HG03571 (cell line): Measurements from ENCODE around the gene ITGB4.

Source experiments
- ATAC-seq: cut with Tn5 transposase; IDR thresholded peaks from one replicate; pipeline ENCODE4 v1.9.1; 2021; ENCODE audit not compliant: unreplicated experiment

Gene ITGB4

GRCh38 chr17:75731086-75731715 is 9.9 kb downstream of the ITGB4 start:
- ATAC-seq, result no peak

DNA sequence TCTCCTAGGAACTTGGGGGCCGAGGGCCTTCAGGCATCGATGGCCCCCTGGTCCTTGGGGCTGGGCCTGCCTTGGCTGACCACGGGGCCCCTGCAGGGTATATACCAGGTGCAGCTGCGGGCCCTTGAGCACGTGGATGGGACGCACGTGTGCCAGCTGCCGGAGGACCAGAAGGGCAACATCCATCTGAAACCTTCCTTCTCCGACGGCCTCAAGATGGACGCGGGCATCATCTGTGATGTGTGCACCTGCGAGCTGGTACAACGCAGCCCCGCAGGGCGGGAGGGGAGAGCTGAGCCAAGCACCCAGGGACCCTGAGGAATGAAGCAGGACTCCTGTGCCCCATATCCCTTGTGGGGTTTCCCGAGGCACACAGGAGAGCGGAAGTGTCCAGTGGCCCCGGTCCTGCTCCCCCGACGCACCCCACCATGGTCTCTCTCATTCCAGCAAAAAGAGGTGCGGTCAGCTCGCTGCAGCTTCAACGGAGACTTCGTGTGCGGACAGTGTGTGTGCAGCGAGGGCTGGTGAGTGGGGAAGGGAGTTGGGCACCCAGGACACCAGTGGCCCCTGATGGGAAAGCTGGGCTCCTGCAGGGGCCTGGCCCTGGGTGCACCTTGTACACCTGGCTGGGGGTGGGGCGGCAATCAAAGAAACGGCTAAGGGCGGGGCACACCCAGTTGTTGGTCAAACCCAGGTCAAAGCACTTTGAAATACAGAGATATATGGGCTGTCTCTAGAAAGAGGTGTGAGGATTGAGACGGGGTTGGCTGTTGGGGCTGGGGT is 10.6 kb downstream of the ITGB4 start:
- ATAC-seq, result no peak

DNA sequence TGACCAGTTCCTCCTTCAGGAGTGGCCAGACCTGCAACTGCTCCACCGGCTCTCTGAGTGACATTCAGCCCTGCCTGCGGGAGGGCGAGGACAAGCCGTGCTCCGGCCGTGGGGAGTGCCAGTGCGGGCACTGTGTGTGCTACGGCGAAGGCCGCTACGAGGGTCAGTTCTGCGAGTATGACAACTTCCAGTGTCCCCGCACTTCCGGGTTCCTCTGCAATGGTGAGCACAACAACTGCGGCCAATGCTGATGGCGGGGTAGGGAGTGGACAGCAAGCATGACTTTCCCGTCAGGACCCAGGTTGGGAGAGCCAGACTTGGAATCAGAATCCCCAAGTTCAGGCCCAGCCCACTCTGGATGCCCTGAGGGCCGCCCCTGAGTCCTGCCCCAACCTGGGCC is 12.2 kb downstream of the ITGB4 start:
- ATAC-seq, result no peak

DNA sequence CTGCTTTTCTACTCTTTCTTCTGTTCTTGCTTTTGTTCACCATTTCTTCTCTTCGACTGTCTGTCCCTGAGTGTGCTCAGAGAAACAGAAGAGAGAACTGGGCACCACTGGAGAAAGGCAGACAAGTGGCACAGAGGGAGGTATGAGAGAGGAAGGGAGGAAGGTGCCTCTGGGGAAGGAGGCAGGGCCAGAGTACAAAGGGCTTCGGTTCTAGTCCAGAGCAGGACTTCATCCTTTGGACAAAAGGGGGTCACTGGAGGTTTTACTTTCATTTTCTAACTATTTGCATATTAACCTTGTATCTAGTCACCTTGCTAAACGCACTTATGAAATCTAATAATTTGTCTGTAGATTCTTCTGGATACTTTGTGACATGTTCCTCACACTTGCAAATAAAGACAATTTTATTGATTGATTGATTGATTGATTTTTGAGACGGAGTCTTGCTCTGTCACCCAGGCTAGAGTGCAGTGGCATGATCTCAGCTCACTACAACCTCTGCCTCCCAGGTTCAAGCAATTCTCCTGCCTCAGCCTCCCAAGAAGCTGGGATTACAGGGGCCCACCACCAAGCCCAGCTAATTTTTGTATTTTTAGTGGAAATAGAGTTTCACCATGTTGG is 13.5 kb downstream of the ITGB4 start:
- no peak for ATAC-seq

GRCh38 chr17:75736173-75736835 is 15.0 kb downstream of the ITGB4 start:
- ATAC-seq, result no peak

DNA sequence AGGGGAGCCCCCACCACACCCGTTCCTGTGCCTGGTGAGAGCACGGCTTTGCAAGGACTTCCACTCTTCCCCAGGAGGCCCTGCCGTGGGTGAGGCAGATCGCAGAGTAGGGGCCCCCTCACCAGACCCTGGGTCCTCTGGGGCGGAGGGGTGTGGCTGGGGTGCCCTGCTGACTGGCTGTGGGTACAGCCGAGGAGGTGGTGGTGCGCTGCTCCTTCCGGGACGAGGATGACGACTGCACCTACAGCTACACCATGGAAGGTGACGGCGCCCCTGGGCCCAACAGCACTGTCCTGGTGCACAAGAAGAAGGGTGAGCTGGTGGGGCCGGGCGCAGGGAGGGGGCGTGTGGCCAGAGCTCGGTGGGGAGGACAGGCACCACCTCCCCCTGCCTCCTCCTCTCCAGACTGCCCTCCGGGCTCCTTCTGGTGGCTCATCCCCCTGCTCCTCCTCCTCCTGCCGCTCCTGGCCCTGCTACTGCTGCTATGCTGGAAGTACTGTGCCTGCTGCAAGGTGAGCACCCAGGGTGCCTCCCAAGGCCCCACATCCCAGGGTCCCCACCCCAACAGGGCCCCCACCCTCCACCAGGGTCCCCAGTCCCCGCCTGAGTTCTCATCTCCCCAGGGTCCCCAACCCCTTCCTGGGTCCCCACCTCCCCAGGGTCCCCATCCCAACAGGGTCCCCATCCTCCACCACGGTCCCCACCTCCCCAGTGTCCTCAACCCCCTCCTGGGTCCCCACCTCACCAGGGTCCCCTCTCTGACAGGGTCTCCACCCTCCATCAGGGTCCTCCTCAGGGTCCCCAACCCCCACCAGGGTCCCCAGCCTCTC is 16.1 kb downstream of the ITGB4 start:
- no peak for ATAC-seq

DNA sequence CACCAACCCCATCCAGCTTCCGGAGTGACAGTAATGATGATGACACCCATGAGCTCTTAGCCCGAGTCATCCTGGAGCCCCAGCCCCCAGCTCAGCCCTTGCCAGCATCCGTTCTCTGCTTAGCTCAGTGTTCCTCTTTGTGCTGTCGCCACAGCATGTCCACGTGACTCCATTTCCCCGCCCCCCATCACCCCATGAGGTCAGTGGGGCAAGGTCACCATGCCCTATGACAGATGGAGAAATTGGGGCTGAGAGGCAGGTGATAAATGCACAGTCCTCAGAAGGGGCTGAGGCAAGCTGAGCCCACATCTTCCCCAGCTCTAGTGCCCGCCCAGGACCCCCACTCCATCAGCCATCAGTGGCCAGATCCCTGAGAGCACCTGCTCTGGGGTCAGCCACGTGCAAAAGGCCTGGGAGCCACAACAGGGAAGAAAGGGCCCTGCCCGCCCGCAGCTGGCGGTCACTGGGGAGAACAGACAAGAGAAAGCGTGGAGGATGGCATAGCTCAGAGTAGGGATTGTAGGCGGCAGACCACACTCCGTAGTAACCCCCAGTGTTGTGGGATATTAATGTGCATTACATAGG is 17.1 kb downstream of the ITGB4 start:
- no peak for ATAC-seq

DNA sequence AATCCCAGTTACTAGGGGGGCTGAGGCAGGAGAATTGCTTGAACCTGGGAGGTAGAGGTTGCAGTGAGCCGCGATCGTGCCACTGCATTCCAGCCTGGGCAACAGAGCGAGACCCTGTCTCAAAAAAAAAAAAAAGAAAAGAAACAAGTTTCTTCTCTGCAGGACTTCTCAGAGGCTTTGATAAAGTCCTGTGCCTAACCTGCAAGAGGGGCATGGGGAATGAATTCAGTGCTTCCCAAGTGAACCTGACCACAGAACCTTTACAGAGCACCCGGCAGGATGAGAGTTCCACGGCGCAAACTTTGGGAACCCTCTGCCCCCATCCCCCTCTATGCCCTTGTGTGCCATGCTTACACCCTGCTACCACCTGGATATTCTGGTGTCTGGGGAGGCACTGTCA is 17.9 kb downstream of the ITGB4 start:
- ATAC-seq, result no peak

GRCh38 chr17:75739801-75740200 is 18.5 kb downstream of the ITGB4 start:
- ATAC-seq, result no peak

GRCh38 chr17:75740215-75740614 is 19.0 kb downstream of the ITGB4 start:
- no peak for ATAC-seq

DNA sequence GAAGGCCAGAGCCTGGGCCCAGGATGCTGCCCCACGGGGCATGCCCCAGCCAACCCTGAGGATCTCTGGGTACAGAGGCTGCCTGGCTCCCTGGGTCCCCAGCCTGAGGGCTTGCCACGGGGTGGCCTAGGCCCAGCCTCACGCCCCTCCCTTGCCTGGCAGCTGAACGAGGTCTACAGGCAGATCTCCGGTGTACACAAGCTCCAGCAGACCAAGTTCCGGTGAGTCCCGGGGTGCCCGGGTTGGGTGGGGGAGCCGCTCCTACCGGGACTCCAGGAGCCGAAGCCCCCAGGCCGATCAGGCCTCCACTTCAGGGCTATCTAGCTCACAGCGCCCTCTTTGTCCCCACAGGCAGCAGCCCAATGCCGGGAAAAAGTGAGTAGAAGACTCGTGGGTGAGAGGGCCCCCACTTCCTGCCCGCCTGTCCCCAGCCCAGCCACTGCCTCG is 19.4 kb downstream of the ITGB4 start:
- no peak for ATAC-seq

- no peak for ATAC-seq
Observed at GRCh38 chr17:75742337-75742736, 21.1 kb downstream of the ITGB4 start.

GRCh38 chr17:75743625-75744206 is 22.5 kb downstream of the ITGB4 start:
- ATAC-seq, result no peak

DNA sequence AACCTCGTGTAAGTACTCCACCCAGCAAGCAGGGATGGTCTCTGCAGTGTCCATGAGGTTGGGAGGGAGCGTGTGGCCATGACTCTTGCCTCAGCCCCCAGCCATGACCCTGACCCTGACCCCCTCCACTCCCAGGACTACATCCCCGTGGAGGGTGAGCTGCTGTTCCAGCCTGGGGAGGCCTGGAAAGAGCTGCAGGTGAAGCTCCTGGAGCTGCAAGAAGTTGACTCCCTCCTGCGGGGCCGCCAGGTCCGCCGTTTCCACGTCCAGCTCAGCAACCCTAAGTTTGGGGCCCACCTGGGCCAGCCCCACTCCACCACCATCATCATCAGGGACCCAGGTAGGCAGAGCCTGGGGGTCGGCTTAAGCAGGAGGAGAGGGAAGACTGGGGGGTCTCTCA is 27.4 kb downstream of the ITGB4 start:
- ATAC-seq, result no peak

DNA sequence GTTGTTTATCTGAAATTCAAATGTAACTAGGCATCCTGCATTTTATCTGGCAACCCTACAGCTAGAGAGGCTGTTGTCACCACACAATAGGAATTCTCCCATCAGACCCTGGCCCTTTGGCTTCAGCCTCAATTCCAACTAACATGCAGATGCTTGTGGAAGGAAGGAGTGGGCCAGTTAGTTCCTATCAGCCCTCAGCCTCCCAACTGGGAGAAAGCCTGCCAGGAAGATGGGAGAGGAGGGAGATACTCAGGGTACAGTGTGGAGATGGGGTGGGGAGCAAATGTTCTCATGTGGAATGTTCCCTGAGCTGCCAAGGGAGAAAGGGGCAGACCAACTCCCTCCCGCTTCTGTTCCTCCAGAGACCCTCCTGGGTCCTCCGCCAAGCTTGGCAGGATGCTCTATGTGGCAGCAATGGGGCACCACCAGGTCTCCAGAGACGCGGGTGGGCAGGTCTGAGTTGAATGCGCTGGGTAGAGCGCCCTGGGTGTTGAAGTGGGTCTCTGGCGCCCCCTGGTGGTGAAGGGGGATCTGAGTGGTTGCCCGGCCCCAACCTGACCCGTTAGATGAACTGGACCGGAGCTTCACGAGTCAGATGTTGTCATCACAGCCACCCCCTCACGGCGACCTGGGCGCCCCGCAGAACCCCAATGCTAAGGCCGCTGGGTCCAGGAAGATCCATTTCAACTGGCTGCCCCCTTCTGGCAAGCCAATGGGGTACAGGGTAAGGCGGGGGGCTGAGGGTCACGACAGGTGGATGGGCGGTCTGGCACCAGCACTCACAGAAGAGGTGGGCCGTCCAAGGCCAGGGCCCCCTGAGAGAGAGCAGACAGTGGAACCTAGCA is 28.5 kb downstream of the ITGB4 start:
- ATAC-seq, result no peak

GRCh38 chr17:75750661-75751423 is 29.6 kb downstream of the ITGB4 start:
- no peak for ATAC-seq

GRCh38 chr17:75751676-75752404 is 30.6 kb downstream of the ITGB4 start:
- no peak for ATAC-seq

GRCh38 chr17:75752405-75752709 is 31.1 kb downstream of the ITGB4 start:
- no peak for ATAC-seq
